MG63 (cell line): ENCODE data around the gene RFT1. TPM values are rescaled to one million over a fixed set of nuclear protein-coding genes. Genes with fewer than 3 reads are reported as not detected.
A peak's percentile ranks its signal among the peaks of the same experiment; 100 is the strongest.
"Not testable (repeated sequence)": the region's sequence is repeated elsewhere in the genome, so short reads cannot be mapped to it uniquely, and the experiment has no call there.

Source experiments
- DNase-seq: peaks from one replicate; pipeline ENCODE4 v3.0.0-alpha.2; 2020
- H3K27me3 ChIP-seq: fragments of 250-450 bp; sonication (Bioruptor Pico); 2 replicates; pipeline ENCODE4 v1.5.1; 2020; ENCODE audit warnings: mild to moderate bottlenecking, moderate library complexity
- H3K36me3 ChIP-seq: fragments of 250-450 bp; sonication (Bioruptor Pico); 2 replicates; pipeline ENCODE4 v1.5.1; 2020; ENCODE audit warnings: mild to moderate bottlenecking, moderate library complexity
- H3K4me3 ChIP-seq: fragments of 250-450 bp; sonication (Bioruptor Pico); 2 replicates; pipeline ENCODE4 v1.5.1; 2020; ENCODE audit warnings: mild to moderate bottlenecking, moderate library complexity
- H3K9me3 ChIP-seq: fragments of 250-450 bp; sonication (Bioruptor Pico); 2 replicates; pipeline ENCODE4 v1.5.1; 2020; ENCODE audit warnings: mild to moderate bottlenecking, moderate library complexity
- total RNA-seq: library from RNA; depleted of rRNA; stranded (reverse); fragments of >200 nt; shearing (Covaris generic); gene quantifications from 2 replicates; pipeline ENCODE4 v1.2.3, GENCODE V29; 2014; ENCODE audit warnings: low replicate concordance

The RFT1 gene
- total RNA-seq, 1 experiment from 2014 or later = 17.4 TPM

DNA sequence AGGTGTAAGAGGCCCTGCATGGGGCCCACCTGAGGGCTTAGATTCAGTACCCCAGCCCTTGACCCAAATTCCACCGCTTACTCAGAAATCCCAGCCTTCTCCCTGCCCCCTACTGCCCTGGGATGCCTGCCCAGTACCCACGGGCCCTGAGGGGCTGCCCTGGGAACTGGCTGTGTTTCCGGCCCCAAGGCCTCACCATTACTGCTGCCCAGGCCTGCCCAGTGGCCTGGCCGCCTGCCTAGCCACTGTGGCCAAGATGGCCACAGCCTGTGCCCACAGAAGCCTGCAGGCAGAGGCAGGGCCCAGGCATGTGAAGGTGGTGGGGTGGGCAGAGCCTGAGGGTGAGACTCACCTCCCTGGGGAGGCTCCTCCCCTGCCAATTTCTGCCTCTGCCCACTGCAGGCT, 24.6 kb upstream of the RFT1 start:
- no peaks in the 10 kb centered on the region for H3K9me3 ChIP-seq
- H3K4me3 ChIP-seq = no peak overlapping the region
- H3K36me3 ChIP-seq = no peaks in the 10 kb centered on the region
- H3K27me3 ChIP-seq = no peaks in the 10 kb centered on the region
- peak; percentile 67 for DNase-seq

DNA sequence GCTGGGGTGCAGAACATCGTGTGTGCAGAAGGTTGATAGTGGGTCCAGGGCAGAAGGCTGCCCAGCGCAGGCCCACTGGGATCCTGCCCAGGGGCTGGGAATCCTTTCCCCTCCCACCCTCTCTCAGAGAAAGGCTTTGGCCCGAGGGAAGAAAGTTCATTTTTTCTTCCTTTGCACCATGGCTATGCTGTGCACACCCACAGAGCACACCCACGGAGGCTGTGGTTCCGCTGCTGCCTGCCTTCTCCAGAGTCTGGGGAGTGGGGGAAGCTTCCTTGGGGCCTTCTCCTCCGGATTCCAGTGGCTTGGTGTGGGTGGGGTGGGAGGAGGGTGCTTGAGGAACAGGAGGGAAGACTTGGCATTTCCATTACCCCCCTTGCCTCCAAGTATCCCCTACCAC, 23.7 kb upstream of the RFT1 start:
- no peak for DNase-seq
- H3K9me3 ChIP-seq = no peaks in the 10 kb centered on the region
- H3K27me3 ChIP-seq = no peaks in the 10 kb centered on the region
- H3K4me3 ChIP-seq = no peak overlapping the region
- H3K36me3 ChIP-seq = no peaks in the 10 kb centered on the region

DNA sequence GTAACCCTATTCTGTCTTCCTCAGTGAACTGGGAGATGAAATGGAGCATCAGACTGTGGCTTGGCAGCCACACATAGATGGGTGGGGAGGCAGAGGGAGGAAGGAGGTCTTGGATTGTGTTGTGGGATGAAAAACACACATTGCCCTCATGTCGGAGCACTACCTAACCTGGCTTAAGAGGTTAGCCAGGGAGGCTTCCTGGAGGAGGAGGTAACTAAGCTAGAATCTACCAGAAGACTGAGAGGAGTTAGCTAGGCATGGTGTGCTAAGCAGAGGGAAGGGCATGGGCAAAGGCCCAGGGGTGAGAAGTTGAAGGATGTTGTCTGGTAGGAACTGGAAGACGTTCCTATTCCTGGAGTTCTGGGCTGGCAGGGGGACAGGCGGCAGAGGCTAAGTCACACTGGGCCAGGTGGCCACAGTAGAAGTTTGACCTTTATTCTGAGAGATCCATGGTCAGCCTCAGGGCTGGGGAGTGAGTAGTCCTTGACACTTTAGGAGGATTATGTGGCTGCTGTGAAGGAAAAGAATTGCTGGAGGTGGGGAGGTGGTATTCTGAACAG, 23.1 kb upstream of the RFT1 start:
- H3K36me3 ChIP-seq = no peaks in the 10 kb centered on the region
- DNase-seq = no peak

DNA sequence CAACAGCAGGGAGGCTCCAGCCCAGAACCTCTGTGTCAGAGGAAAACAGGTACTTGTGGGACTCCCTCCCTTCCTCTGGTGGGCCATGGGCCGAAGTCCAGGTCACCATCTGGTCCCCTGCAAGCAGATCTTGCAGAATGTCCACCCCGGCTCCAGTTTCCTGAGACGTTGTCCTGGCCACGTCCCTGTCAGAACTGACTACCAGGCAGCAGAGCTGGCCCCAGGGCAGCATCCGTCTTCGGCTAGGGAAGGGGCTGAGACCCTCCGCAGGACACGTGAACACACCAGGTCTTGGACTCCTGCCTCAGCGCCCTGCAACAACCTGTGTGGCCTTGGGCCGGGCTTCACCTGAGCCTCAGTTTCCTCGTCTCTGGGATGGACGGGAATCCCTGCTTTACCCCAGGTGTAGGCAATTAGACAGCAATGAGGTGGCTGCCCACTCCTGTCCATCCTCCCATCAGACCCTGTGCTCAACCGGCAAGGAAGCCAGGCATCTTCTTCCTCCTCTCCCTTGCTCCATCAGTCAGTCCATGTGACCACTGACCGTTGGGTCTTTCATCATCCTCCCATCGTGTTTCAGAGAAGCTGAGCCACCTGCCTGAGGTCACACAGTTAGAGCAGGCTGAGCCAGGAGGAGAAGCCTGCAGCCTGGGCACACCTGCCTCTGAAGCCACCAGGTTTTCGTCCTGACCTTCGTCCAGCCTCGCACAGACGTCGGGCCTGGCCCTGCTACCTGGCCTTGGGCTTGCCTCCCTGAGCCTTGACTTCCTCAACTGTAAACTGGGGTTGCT, 21.8 kb upstream of the RFT1 start:
- no peak overlapping the region for H3K4me3 ChIP-seq
- H3K27me3 ChIP-seq = no peaks in the 10 kb centered on the region
- DNase-seq = no peak
- H3K36me3 ChIP-seq = no peaks in the 10 kb centered on the region
- H3K9me3 ChIP-seq = no peaks in the 10 kb centered on the region

More for the DNA sequence above, 23.1 kb upstream of the RFT1 start:
- Histone ChIP-seq H3K4me3 (no peak overlapping the region), H3K27me3 (no peaks in the 10 kb centered on the region), H3K9me3 (no peaks in the 10 kb centered on the region)

DNA sequence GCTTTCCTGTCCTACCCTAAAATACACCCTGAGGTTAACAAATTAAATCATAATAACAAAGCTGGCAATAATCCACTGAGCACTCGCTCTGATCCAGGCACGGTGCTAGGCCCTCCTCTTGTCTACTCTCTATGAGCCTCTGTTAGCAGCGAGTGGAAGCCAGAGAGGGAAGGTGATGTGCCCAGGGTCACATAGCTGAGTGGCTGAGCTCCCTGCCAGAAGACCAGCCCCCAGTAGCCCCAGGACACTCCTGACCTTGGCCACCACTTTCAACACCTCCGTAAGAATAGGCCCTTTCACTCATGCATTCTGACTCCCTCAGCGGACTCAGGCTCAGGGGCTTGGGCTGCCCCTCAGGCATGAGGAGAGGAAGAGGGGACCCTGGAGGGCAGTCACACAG, 21.2 kb upstream of the RFT1 start:
- Histone ChIP-seq H3K9me3 (no peaks in the 10 kb centered on the region), H3K27me3 (no peaks in the 10 kb centered on the region), H3K36me3 (no peaks in the 10 kb centered on the region), H3K4me3 (no peak overlapping the region)
- no peak for DNase-seq

DNA sequence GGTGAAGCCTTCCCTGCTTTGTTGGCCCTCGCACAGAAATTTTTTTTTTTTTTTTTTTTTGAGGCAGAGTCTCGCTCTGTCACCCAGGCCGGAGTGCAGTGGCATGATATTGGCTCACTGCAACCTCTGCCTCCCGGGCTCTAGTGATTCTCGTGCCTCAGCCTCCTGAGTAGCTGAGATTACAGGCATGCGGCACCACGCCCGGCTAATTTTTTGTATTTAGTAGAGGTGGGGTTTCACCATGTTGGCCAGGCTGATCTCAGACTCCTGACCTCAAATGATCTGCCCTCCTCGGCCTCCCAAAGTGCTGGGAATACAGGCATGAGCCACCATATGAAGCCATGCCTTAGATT, 20.8 kb upstream of the RFT1 start:
- not testable (repeated sequence) for H3K36me3 ChIP-seq, DNase-seq, H3K27me3 ChIP-seq, H3K4me3 ChIP-seq, H3K9me3 ChIP-seq

DNA sequence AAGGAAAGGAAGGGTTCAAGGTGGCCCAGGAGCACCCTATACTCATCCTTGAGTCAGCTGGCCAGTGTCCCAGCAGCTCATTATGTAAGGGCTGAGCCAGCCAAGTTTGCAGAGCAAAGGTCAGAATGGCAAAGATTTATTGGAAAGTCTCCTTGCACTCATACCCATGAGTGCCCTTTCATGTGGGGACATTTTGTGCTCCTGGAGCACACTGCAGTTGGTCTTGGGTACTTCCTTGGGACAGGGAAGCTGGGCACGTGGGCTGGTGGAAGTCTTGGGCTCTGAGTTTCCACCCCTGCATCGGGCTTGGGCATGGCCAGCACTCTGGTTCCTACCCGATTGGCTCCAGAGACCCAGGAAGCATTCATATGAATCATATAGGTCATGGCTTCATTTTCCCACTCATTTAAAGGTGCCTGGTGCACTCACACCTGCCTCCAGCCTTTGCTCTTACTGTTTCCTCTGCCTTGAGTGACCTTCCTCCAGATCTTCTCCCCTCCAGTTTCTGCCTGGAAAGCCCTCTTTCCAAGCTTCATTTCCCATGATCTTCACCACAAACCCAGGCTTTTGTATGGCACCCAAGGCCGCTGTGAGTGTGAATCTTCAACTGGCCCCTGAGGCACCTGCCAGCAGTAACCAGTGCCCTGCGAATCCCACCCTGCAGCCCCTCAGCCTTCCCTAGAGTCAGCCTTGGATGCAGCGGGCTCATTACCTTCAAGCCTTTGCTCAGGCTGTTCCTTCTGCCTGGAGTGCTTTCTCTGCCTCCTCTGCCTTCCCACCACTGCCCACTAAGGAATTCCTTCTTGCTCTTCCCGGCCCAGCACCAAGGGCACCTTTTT, 20.2 kb upstream of the RFT1 start:
- Histone ChIP-seq H3K36me3 (no peaks in the 10 kb centered on the region), H3K27me3 (no peaks in the 10 kb centered on the region), H3K9me3 (no peaks in the 10 kb centered on the region), H3K4me3 (no peak overlapping the region)
- peak; percentile 81 for DNase-seq

DNA sequence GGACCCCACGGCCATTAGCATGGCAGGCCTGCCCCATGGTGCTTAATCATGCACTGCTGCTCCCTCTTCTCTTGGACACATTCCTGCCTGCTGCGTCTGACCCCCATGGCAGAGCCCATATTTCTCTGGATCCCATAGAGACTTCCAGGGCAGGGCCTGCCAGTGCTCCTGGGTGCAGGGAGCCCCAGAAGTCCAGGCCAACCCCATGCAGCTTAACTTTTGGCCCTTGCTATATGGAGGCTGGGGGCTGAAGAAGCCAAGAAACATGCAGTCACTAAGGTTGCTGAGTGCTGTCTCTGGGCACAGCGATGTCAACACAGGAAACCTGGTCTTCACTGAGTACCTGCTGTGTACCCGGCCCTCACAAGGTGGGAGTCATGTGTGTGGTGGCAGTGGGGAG, 19.5 kb upstream of the RFT1 start:
- no peak overlapping the region for H3K4me3 ChIP-seq
- DNase-seq = no peak
- no peaks in the 10 kb centered on the region for H3K36me3 ChIP-seq
- H3K27me3 ChIP-seq = no peaks in the 10 kb centered on the region
- no peaks in the 10 kb centered on the region for H3K9me3 ChIP-seq

DNA sequence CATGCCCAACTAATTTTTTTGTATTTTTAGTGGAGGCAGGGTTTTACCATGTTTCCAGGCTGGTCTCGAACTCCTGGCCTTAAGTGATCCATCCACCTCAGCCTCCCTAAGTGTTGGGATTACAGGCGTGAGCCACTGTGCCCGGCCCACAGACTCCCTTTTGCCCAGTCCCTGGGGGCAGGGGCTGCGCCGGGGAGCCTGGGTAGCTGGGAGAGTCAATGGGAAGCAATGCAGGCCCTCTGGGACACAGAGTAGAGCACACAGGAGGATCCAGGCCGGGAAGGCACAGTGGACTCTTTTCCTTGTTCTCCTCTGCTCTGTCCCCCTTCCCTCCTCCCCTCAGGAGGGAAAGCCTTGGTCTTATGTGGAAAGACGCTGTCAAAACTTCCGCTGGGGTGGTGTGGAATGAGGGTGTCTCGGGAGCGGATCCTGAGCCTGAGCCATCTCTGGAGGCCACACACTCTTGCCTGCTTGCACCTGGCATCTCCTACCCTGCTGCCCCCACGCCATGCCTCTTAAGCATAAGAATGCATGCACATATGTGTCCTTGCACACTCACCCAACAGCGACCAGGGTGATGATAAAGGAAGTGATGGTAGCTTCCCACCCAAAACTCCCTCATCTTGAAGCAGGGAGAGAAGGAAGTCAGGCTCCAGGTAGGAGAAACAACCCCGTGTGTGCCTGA, 18.9 kb upstream of the RFT1 start:
- no peaks in the 10 kb centered on the region for H3K27me3 ChIP-seq
- no peak for DNase-seq
- H3K36me3 ChIP-seq = no peaks in the 10 kb centered on the region
- H3K9me3 ChIP-seq = no peaks in the 10 kb centered on the region
- H3K4me3 ChIP-seq = no peak overlapping the region

DNA sequence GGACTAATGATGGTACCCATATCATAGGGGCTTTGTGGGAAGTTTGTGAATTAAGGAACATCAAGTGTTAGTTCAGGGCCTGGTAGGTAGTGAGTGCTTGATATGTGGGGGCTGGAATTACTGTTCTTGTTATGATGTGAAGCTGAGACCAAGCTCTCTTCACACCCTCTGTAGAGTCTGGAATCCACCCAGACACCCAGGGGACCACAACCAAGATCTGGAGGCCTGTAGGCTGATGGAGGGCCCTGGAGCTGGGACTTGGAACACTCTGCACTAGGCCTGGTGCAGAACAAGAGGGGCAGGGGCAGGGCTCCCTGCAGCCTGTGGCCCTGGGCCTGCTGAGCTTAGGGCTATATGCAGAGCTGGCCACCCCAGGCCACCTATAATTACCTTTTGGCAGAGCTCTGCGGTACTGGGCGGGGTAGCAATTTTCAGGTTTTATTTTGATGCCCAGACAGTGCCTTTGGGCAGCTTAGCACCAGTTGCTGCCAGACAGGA, 17.7 kb upstream of the RFT1 start:
- no peaks in the 10 kb centered on the region for H3K9me3 ChIP-seq
- no peaks in the 10 kb centered on the region for H3K36me3 ChIP-seq
- no peak overlapping the region for H3K4me3 ChIP-seq
- H3K27me3 ChIP-seq = no peaks in the 10 kb centered on the region
- DNase-seq = no peak

DNA sequence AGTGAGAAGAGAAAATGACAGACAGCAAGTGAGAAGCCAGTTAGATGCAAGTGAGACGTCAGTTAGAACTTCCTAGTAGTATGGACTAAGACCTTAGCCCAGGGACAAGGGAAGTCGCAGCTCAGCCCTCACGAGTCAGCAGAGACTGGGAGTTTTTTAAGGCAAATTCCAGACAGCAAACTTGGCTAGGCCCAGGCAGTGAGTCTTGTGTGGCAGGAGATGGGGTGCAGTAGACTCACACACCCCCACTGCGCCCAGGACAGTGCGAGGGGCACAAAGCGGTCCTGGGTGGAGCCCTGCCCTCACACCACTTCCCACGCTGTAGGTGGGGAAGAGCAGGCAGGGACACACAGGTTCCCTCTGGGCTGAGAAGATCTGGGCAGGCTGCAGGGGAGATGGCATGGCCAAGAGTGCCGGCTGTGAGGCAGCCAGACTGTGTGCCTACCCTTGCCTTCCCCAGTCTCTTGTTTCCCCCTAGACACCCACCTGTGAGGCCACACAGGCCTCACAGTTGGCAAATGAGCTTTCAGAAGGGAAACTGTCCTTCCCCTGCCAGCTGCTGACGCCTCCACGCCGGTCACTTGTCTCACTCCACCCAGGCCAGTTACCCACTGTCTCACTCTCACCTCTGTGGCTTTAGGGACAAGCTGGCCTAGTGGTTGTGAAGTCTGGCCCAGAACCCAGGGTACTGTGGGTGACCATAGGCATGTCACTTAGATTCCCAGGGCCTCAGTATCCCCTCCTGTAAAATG, 17.1 kb upstream of the RFT1 start:
- Histone ChIP-seq H3K27me3 (no peaks in the 10 kb centered on the region), H3K4me3 (no peak overlapping the region), H3K36me3 (no peaks in the 10 kb centered on the region), H3K9me3 (no peaks in the 10 kb centered on the region)
- no peak for DNase-seq

DNA sequence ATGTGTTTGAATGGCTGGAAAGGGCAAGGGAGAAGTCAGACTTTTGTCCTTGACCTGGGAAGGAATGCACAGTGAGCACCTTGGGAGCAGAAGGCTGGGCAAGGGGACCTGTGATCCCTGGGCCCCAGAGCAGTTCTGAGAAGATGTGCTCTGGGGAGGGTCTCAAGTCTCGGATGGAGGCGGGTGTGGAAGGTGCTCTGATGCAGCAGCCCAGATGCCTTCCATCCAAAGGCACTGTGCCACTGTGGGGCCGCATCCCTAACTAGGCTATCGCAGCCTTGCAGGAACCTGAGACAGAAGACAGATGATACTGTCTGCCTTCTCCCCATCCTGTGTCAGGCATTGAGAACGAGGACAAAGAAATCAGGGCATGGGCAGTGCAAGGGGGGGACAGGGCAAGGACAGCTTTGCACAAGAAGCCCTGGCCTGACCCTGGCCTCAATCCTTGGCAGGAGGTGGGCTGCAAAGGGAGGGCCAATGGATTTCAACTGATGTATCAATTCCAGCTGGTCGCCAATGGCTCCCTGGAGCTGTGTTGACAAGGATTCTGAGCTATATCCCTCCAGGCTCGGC, 16.2 kb upstream of the RFT1 start:
- no peak for DNase-seq
- H3K27me3 ChIP-seq = no peaks in the 10 kb centered on the region
- H3K4me3 ChIP-seq = no peak overlapping the region
- H3K9me3 ChIP-seq = no peaks in the 10 kb centered on the region
- no peaks in the 10 kb centered on the region for H3K36me3 ChIP-seq

DNA sequence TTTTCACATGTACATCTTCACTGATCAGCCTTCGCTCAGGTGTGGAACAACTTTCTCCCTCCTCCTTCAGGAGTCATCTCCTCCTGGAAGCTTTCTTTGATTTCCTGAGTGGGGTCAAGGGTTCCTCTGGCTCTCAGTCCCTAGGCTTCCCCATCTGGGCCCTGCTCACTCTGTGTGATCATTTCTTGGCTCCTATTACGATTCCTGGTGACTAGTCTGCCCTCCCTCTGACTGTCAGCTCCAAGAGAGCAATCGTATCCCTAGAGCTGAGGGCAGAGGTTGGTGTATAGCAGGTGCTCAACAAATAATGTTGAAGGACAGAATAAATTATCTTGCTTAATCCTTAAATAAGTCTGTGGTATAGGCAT, 15.5 kb upstream of the RFT1 start:
- no peaks in the 10 kb centered on the region for H3K36me3 ChIP-seq
- H3K4me3 ChIP-seq = no peak overlapping the region
- no peaks in the 10 kb centered on the region for H3K27me3 ChIP-seq
- no peaks in the 10 kb centered on the region for H3K9me3 ChIP-seq
- no peak for DNase-seq

DNA sequence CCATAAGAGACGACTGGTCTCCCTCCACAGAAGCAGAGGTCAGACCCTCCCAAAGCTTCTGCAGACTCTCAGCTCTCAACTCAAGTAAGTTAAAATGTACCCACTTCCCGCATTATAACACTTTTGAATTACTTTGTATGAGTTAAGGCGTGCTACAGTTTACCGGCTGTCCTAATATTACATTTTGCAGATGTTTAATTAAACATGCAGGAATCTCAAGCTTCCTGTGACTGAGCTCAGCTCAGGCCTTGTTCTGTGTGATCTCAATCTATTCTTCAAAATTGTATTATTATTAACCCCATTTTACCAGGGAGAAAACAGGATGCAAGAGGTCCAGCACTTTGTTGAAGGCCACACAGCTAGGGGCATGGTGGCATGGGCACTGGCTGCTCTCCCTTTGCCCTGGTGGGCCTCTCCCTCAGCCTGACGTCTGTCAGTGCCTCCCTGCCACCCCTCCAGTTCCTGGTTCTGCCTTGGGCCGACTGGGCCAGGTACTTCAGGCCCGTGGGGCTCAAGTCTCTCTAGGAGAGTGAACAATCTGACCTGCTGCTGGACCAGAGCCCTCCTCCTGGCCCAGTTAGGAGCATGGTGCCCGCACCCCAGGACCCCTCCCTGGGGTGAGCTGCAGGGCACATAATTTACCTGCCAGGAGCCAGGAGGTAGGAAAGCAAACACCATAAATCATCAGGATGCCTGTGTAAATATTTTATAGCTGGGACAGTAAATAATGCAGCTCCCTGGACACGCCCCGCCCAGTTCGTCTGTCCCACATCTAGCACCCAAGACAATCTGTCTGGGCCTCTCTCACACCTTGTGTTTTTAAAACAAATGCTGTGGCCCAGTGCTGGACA, 14.9 kb upstream of the RFT1 start:
- Histone ChIP-seq H3K9me3 (no peaks in the 10 kb centered on the region), H3K4me3 (no peak overlapping the region), H3K36me3 (no peaks in the 10 kb centered on the region), H3K27me3 (no peaks in the 10 kb centered on the region)
- no peak for DNase-seq

DNA sequence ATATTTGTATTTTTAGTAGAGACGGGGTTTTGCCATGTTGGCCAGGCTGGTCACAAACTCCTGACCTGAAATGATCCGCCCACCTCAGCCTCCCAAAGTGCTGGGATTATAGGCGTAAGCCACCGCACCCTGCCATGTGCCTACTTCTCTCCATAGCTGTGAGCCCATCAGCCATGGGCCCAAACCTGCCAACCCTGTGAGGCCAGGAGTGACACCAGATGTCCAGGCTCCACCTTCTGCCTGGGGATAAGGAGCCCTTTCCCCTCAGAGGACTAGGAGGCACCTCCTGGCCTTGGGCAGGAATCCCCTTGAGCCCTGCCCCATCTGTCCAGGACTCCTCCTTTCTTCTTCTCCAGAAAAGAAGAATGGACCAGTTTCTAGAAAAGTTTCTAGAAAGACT, 14.2 kb upstream of the RFT1 start:
- H3K4me3 ChIP-seq = no peak overlapping the region
- no peaks in the 10 kb centered on the region for H3K36me3 ChIP-seq
- no peaks in the 10 kb centered on the region for H3K27me3 ChIP-seq
- no peak for DNase-seq
- H3K9me3 ChIP-seq = no peaks in the 10 kb centered on the region
